Measurements from ENCODE around the gene PODXL2.
A peak's percentile ranks its signal among the peaks of the same experiment; 100 is the strongest.

Gene PODXL2

GRCh38 chr3:127588806-127589577, 40.0 kb upstream of the PODXL2 start:
- no peak for DNase-seq (ENCODE audit: extremely low spot score)
- ChIA-PET POLR2A (interaction anchor here (0.8 kb wide), 1 partner anchor 147 kb away, joined by 4 read pairs; no protein-coding TSS in a partner anchor), CTCF (interaction anchor here (1.4 to 8.3 kb wide), 5 partner anchors 9 to 245 kb away, joined by 3 to 98 read pairs (median 4); partner anchors contain the start of gene MCM2)
- no peak for TF ChIP-seq CTCF (IDR thresholded peaks at IDR 0.05; ENCODE audit: control extremely low read depth, extremely low read depth, low read depth, missing control alignments)

- CTCF ChIA-PET, result interaction anchor here (1.3 to 8.3 kb wide), 6 partner anchors 9 to 244 kb away, joined by 3 to 98 read pairs (median 4); partner anchors contain the start of gene MCM2
- TF ChIP-seq CTCF (IDR thresholded peaks at IDR 0.05; ENCODE audit: control extremely low read depth, extremely low read depth, low read depth, missing control alignments), result no peak
- POLR2A ChIA-PET, result interaction anchor here (0.6 to 0.8 kb wide), 2 partner anchors 19 to 146 kb away, joined by 3 to 4 read pairs; no protein-coding TSS in a partner anchor
- no peak for DNase-seq (ENCODE audit: extremely low spot score)
These were observed 39.2 kb upstream of the PODXL2 start for GRCh38 chr3:127589600-127590281.

GRCh38 chr3:127590282-127590592, 38.7 kb upstream of the PODXL2 start:
- no peak for TF ChIP-seq CTCF (IDR thresholded peaks at IDR 0.05; ENCODE audit: control extremely low read depth, extremely low read depth, low read depth, missing control alignments)
- POLR2A ChIA-PET, result interaction anchor here (0.6 kb wide), 1 partner anchor 19 kb away, joined by 3 read pairs; no protein-coding TSS in a partner anchor
- CTCF ChIA-PET, result interaction anchor here (1.1 to 1.9 kb wide), 3 partner anchors 11 to 62 kb away, joined by 3 to 4 read pairs (median 4); no protein-coding TSS in a partner anchor
- peak; percentile 64 for DNase-seq (ENCODE audit: extremely low spot score)

GRCh38 chr3:127590593-127591465, 38.2 kb upstream of the PODXL2 start, which contains the start of gene TPRA1:
TPRA1 (minus strand) TSS chr3:127590733; CDS start chr3:127580146, 10,587 bp downstream.
- peak; percentile 96 for DNase-seq (ENCODE audit: extremely low spot score)
- CTCF ChIA-PET, result interaction anchor here (1.0 to 1.9 kb wide), 4 partner anchors 11 to 145 kb away, joined by 3 to 4 read pairs (median 4); no protein-coding TSS in a partner anchor
- peak; percentile 32 for TF ChIP-seq CTCF (IDR thresholded peaks at IDR 0.05; ENCODE audit: control extremely low read depth, extremely low read depth, low read depth, missing control alignments)
- POLR2A ChIA-PET, result interaction anchor here (0.7 kb wide), 1 partner anchor 892 kb away, joined by 4 read pairs; no protein-coding TSS in a partner anchor

- DNase-seq (ENCODE audit: extremely low spot score), result no peak
- CTCF ChIA-PET, result interaction anchor here (1.0 kb wide), 1 partner anchor 18 kb away, joined by 3 read pairs; no protein-coding TSS in a partner anchor
- POLR2A ChIA-PET, result no interaction called here
- TF ChIP-seq CTCF (IDR thresholded peaks at IDR 0.05; ENCODE audit: control extremely low read depth, extremely low read depth, low read depth, missing control alignments), result no peak
These were observed 35.8 kb upstream of the PODXL2 start for GRCh38 chr3:127593178-127593577.

All from GM10248 (cell line).